PFSK-1 (cell line): Measurements from ENCODE around the gene NFIA.

Experiments used
- FOXP2 ChIP-seq: optimal IDR thresholded peaks from 2 replicates; pipeline ENCODE3; 2011; ENCODE audit warnings: borderline replicate concordance, control low read depth, inconsistent platforms; ENCODE audit not compliant: insufficient read depth; ENCODE audit errors: extremely low read length, extremely low read depth
- POLR2AphosphoS5 ChIP-seq: IDR thresholded peaks from 2 replicates; pipeline ENCODE4 v1.6.1; 2012; ENCODE audit warnings: low read depth, mild to moderate bottlenecking, control low read depth, low read length, moderate library complexity
- REST ChIP-seq, 2 experiments: IDR thresholded peaks; 2 replicates each; pipeline versions ENCODE4 v1.6.1 to v1.8.0; 2011 to 2012; ENCODE audit warnings: low read depth in 2 of 2, low read length in 2 of 2, control low read depth in 1 of 2, inconsistent platforms in 1 of 2, mild to moderate bottlenecking in 1 of 2, moderate library complexity in 1 of 2; ENCODE audit not compliant: insufficient read depth in 1 of 2
- SIN3A ChIP-seq: IDR thresholded peaks from 2 replicates; pipeline ENCODE4 v1.6.1; 2012; ENCODE audit warnings: mild to moderate bottlenecking, low read length, moderate library complexity, borderline replicate concordance; ENCODE audit not compliant: insufficient read depth
- TAF1 ChIP-seq: IDR thresholded peaks from 2 replicates; pipeline ENCODE4 v1.6.1; 2012; ENCODE audit warnings: low read length, control low read depth, borderline replicate concordance; ENCODE audit not compliant: insufficient read depth

GRCh38 chr1:61042466-61043009, 39.8 kb upstream of the NFIA start:
- TF ChIP-seq TAF1 (no peak), SIN3A (no peak), POLR2AphosphoS5 (no peak), REST (IDR thresholded peaks at IDR 0.05; ENCODE audit: insufficient read depth in 1 of 2, low read depth in 2 of 2, low read length in 2 of 2) (no peak), FOXP2 (no peak)
